A673 (cell line): ENCODE measurements around the gene ZNF620. TPM values are rescaled to one million over a fixed set of nuclear protein-coding genes. Genes with fewer than 3 reads are reported as not detected.
"Not testable (repeated sequence)": the region's sequence is repeated elsewhere in the genome, so short reads cannot be mapped to it uniquely, and the experiment has no call there.

Experiments used
- BruUV-seq: library from RNA; stranded (reverse); fragments of 400-500 nt; replicated peaks from 2 replicates; lab custom pipeline; 2021; lab: Mats Ljungman, UMichigan
- CTCF ChIA-PET: fragments of 300-600 bp; sonication (Branson Sonifier 250); formaldehyde crosslinking; loops from one replicate; lab custom pipeline; 2022; ENCODE audit warnings: antibody characterized with exemption; lab: Charles Lee
- POLR2A ChIA-PET: fragments of 300-600 bp; sonication (Branson Sonifier 250); formaldehyde crosslinking; loops from one replicate; lab custom pipeline; 2022; ENCODE audit warnings: antibody characterized with exemption; ENCODE audit not compliant: low non-redundant PET; lab: Charles Lee
- DNase-seq: peaks from one replicate; pipeline ENCODE4 v3.0.0-alpha.2; 2015; ENCODE audit warnings: low spot score
- H3K27ac ChIP-seq: fragments of 200-600 bp; sonication (generic); 2 replicates; pipeline ENCODE4 v1.5.1; 2016; ENCODE audit warnings: mixed run types, low read depth, mild to moderate bottlenecking, mixed read lengths, antibody characterized with exemption, low read length; ENCODE audit not compliant: poor library complexity, severe bottlenecking
- H3K27me3 ChIP-seq: fragments of 200-600 bp; sonication (generic); replicated peaks from 2 replicates; pipeline ENCODE4 v1.6.1; 2017; ENCODE audit warnings: mixed run types, low read depth, mild to moderate bottlenecking, mixed read lengths, antibody characterized with exemption, low read length; ENCODE audit not compliant: insufficient read depth, poor library complexity
- H3K36me3 ChIP-seq: fragments of 200-600 bp; sonication (generic); 2 replicates; pipeline ENCODE4 v1.6.1; 2016; ENCODE audit warnings: mixed run types, mild to moderate bottlenecking, mixed read lengths, antibody characterized with exemption, low read length; ENCODE audit not compliant: insufficient read depth, poor library complexity, severe bottlenecking
- H3K4me1 ChIP-seq: fragments of 200-600 bp; sonication (generic); 2 replicates; pipeline ENCODE4 v1.6.1; 2017; ENCODE audit warnings: mixed run types, mild to moderate bottlenecking, mixed read lengths, antibody characterized with exemption, low read length; ENCODE audit not compliant: insufficient read depth, poor library complexity, severe bottlenecking
- H3K4me3 ChIP-seq: fragments of 200-600 bp; sonication (generic); 2 replicates; pipeline ENCODE4 v1.5.1; 2016; ENCODE audit warnings: low read depth, mixed run types, mild to moderate bottlenecking, mixed read lengths, low read length; ENCODE audit not compliant: poor library complexity, severe bottlenecking
- H3K9me3 ChIP-seq: fragments of 200-600 bp; sonication (generic); 2 replicates; pipeline ENCODE4 v1.6.1; 2016; ENCODE audit warnings: mixed run types, low read depth, mild to moderate bottlenecking, mixed read lengths, antibody characterized with exemption, low read length; ENCODE audit not compliant: poor library complexity, severe bottlenecking
- CTCF ChIP-seq: fragments of 300-800, 200-600 bp; sonication (generic); conservative IDR thresholded peaks from 2 replicates; pipeline ENCODE4 v1.5.1; 2017; ENCODE audit warnings: low read depth, mild to moderate bottlenecking, antibody characterized with exemption, low read length, moderate library complexity, mixed read lengths
- EZH2 ChIP-seq: fragments of 200-600 bp; sonication (generic); IDR thresholded peaks from 2 replicates; pipeline ENCODE4 v1.6.1; 2017; ENCODE audit warnings: borderline replicate concordance, low read depth, mild to moderate bottlenecking, mixed read lengths, antibody characterized with exemption, low read length; ENCODE audit not compliant: poor library complexity, severe bottlenecking
- intact Hi-C: fragments of 100-400 bp; cut with micrococcal nuclease; formaldehyde crosslinking; loops from one replicate; pipeline ENCODE4 v1.10.0; 2022; ENCODE audit not compliant: unreplicated experiment
- total RNA-seq: library from RNA; stranded (reverse); gene quantifications from 2 replicates; pipeline ENCODE4 v1.2.3, GENCODE V29; 2021

The ZNF620 gene
- total RNA-seq, 1 experiment from 2014 or later: 7.9 TPM

- Histone ChIP-seq H3K9me3 (no peaks in the 10 kb centered on the region), H3K27me3 (no peaks in the 10 kb centered on the region), H3K36me3 (peaks cover 38% of the 10 kb centered on the region), H3K4me1 (peaks cover 3% of the 10 kb centered on the region), H3K27ac (peak within 1 kb of the TSS; percentile 86), H3K4me3 (peak within 1 kb of the TSS; percentile 86)
- peak; percentile 92 for DNase-seq
- CTCF ChIA-PET: interaction anchor here (0.7 kb wide), 1 partner anchor 1445 kb away, joined by 3 read pairs; no protein-coding TSS in a partner anchor
- TF ChIP-seq EZH2 (no peak), CTCF (no peak)
- intact Hi-C loops: no loop called here
- no TSS peak for BruUV-seq
- POLR2A ChIA-PET: no interaction called here
These were observed 48.7 kb upstream of the ZNF620 start, which contains the start of gene RPL14 for GRCh38 chr3:40456940-40457823. RPL14 (plus strand) TSS chr3:40457339; CDS start chr3:40457472, 133 bp downstream.

- ChIA-PET CTCF (no interaction called here), POLR2A (no interaction called here)
- no peak for TF ChIP-seq CTCF
- no peak for TF ChIP-seq EZH2
- H3K4me3 ChIP-seq: peak overlapping the region; percentile 86
- no peaks in the 10 kb centered on the region for H3K4me1 ChIP-seq
- peaks cover 50% of the 10 kb centered on the region for H3K36me3 ChIP-seq
- no peak overlapping the region for H3K27ac ChIP-seq
- H3K27me3 ChIP-seq: no peaks in the 10 kb centered on the region
- intact Hi-C loops: no loop called here
- DNase-seq: no peak
- no TSS peak for BruUV-seq
- H3K9me3 ChIP-seq: no peaks in the 10 kb centered on the region
These were observed 47.4 kb upstream of the ZNF620 start for GRCh38 chr3:40458473-40458872.

- H3K4me1 ChIP-seq, H3K27me3 ChIP-seq, BruUV-seq, DNase-seq, CTCF ChIA-PET, H3K9me3 ChIP-seq, intact Hi-C loops, POLR2A ChIA-PET, H3K27ac ChIP-seq, H3K4me3 ChIP-seq: not testable (repeated sequence)
- peaks cover 56% of the 10 kb centered on the region for H3K36me3 ChIP-seq
These were observed 45.4 kb upstream of the ZNF620 start for GRCh38 chr3:40460481-40460880.
